Dendritic cell treated with granulocyte-macrophage colony-stimulating factor and Interleukin-4, amounts not matched to agents 40 ng/mL and 50 ng/mL, for 4 days (primary cell): ENCODE results near the gene CLCC1.
"Not testable (repeated sequence)": the region's sequence is repeated elsewhere in the genome, so short reads cannot be mapped to it uniquely, and the experiment has no call there.

Experiments
- H3K27ac Mint-ChIP-seq: one replicate; pipeline ENCODE4 v1.8.0; 2022; ENCODE audit warnings: mild to moderate bottlenecking, mixed read lengths
- H3K27me3 Mint-ChIP-seq: one replicate; pipeline ENCODE4 v1.8.0; 2022; ENCODE audit warnings: mild to moderate bottlenecking, mixed read lengths
- H3K36me3 Mint-ChIP-seq: one replicate; pipeline ENCODE4 v1.8.0; 2022; ENCODE audit warnings: low read depth, mixed read lengths
- H3K4me1 Mint-ChIP-seq: one replicate; pipeline ENCODE4 v1.8.0; 2022; ENCODE audit warnings: low read depth, mixed read lengths
- H3K4me3 Mint-ChIP-seq: one replicate; pipeline ENCODE4 v1.8.0; 2022; ENCODE audit warnings: mild to moderate bottlenecking, moderate library complexity, mixed read lengths
- H3K9me3 Mint-ChIP-seq: one replicate; pipeline ENCODE4 v1.8.0; 2022; ENCODE audit warnings: mixed read lengths
- intact Hi-C: fragments of 100-400 bp; cut with micrococcal nuclease; formaldehyde crosslinking; loops from one replicate; pipeline ENCODE4 v1.15.0; 2022

The CLCC1 gene, protein sequence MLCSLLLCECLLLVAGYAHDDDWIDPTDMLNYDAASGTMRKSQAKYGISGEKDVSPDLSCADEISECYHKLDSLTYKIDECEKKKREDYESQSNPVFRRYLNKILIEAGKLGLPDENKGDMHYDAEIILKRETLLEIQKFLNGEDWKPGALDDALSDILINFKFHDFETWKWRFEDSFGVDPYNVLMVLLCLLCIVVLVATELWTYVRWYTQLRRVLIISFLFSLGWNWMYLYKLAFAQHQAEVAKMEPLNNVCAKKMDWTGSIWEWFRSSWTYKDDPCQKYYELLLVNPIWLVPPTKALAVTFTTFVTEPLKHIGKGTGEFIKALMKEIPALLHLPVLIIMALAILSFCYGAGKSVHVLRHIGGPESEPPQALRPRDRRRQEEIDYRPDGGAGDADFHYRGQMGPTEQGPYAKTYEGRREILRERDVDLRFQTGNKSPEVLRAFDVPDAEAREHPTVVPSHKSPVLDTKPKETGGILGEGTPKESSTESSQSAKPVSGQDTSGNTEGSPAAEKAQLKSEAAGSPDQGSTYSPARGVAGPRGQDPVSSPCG

DNA sequence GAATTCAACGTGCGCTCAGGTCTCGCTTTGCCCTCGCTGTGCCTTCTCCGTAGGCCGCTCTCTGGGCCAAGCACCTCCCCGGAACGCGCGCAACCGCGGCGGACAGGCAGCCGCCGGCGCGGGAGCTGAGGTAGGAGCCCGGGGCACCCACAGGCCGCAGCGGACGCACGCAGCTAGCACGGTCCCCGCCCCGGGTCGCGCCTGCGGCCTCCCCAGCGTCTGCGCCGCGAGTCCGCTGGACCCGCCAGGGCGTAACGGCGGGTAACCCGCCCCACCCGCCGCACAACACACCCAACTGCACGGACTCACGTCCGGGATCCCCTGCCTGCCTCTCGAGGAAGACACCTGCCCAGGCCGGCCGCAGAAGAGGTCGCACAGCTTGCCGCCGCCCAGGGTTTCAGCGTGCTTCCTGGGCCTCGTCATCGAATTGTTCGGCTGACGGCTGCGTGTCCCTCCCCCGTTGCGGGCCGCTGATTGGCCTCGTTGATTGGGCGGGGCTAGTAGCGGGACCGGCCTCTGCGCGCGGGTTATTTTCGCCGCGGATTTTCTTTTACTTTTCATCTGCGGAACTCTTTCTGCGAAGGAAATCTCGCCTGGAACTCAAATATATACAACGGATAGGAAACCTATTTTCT lies at the start of gene CLCC1:
Gene CLCC1, minus strand, starts transcription at position 433 of the 635 bp plus-strand sequence. CDS start 13,047 bp downstream, outside the sequence.
- H3K4me3 Mint-ChIP-seq: peak within 1 kb of the TSS; percentile 94
- intact Hi-C loops: loop anchor here (10.0 kb wide), 1 partner anchor 152 kb away; the partner anchor contains the start of gene ELAPOR1
- H3K36me3 Mint-ChIP-seq: peaks cover 30% of the 10 kb centered on the region
- H3K9me3 Mint-ChIP-seq: no peaks in the 10 kb centered on the region
- H3K27me3 Mint-ChIP-seq: no peaks in the 10 kb centered on the region
- peak within 1 kb of the TSS; percentile 97 for H3K27ac Mint-ChIP-seq
- peaks cover 29% of the 10 kb centered on the region for H3K4me1 Mint-ChIP-seq

DNA sequence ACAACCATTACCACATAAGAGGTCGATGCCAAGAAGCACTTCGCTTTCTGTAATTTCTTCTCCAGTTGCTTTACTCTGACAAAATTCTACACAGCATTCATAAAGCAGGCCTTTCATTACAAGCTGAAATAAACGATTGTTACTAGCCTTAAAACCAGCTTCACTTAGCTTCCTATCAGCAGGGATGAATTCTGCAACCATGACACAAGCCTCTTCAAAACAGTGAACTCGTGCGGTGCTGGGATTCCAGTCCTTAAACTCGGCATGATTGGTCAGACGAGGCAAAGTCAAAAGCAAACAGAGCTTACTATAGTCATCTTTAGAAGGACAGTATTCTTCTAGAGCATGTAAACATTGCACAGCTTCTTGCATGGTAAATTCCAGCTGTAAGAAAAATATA lies 48.1 kb upstream of the CLCC1 start:
- Mint-ChIP-seq H3K4me3 (no peak overlapping the region), H3K4me1 (no peaks in the 10 kb centered on the region), H3K27ac (no peak overlapping the region), H3K27me3 (no peaks in the 10 kb centered on the region), H3K36me3 (peaks cover 85% of the 10 kb centered on the region), H3K9me3 (no peaks in the 10 kb centered on the region)
- intact Hi-C loops: no loop called here

DNA sequence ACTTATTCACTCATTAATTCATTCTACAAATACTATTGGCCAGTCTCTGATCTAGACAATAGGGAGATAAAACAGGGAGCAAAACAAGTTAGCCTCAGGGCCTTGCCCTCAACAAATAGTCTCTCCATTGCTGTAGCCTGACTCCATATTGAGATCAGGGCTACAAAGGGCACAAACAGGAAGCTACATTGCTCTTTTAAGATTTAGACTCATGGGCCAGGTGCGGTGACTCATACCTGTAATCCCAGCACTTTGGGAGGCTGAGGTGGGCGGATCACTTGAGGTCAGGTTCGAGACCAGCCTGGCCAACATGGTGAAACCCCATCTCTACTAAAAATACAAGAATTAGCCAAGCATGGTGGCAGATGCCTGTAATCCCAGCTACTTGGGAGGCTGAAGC lies 33.3 kb upstream of the CLCC1 start:
- H3K4me1 Mint-ChIP-seq, H3K4me3 Mint-ChIP-seq, intact Hi-C loops, H3K27me3 Mint-ChIP-seq, H3K27ac Mint-ChIP-seq: not testable (repeated sequence)
- H3K9me3 Mint-ChIP-seq: peaks cover 14% of the 10 kb centered on the region
- H3K36me3 Mint-ChIP-seq: peaks cover 93% of the 10 kb centered on the region

DNA sequence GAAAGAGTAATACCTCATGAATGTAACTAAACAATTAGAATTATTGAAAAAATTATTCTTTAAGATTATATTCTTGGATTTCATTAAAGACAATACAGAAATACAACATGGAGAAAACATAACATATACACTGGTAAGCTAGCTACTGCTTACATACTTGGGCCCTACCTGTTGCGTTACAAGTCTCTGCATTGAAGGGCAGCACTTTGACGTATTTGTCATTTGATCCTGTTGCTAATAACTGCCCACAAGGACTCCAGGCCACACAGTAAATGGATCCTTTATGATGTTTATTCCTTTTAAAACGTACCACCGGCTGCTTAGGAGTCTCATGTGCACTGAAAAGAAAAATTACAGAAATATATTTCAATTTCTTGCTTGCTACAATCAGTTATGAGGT lies 19.8 kb upstream of the CLCC1 start:
- Mint-ChIP-seq H3K27me3 (no peaks in the 10 kb centered on the region), H3K4me3 (no peak overlapping the region), H3K36me3 (peaks cover 78% of the 10 kb centered on the region), H3K4me1 (peaks cover 5% of the 10 kb centered on the region), H3K27ac (no peak overlapping the region), H3K9me3 (no peaks in the 10 kb centered on the region)
- intact Hi-C loops: no loop called here

DNA sequence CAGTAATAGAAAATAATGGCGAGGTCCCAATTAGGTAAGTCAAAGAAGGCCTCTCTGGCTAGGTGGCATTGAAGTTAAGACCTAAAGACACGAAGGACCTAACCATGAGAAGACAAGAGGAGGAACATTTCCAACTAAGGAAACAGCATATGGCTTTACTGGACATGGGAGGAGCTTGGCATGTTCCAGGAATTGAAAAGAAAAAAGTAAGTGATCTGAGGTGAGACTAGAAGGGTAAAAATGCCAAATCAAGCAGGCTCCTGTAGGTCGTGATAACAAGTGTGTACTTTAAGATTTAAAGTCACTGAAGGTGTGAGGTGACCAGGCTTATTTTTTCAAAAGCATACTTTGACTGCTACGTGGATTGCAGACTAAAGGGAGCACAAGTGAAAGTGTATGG lies 13.4 kb upstream of the CLCC1 start:
- Mint-ChIP-seq H3K4me1 (peaks cover 5% of the 10 kb centered on the region), H3K36me3 (peaks cover 87% of the 10 kb centered on the region), H3K27ac (no peak overlapping the region), H3K27me3 (no peaks in the 10 kb centered on the region), H3K4me3 (no peak overlapping the region), H3K9me3 (no peaks in the 10 kb centered on the region)
- intact Hi-C loops: no loop called here

DNA sequence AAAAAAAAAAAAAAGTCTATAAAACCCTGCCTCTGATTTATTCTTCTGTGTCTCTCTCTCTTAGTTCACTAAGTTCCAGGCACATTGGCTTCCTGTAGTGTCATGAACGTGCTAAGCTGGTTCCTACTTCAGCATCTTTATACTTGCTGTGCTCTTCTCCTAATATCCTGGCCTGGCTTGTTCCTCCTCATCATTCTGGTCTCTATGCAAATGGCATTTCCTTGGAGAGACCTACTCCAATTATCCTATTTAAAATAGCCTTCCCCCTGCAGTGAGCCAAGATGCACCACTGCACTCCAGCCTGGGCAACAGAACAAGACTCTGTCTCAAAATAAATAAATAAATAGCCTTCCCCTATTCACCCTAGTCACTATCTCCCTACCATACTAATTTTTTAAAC lies 9.7 kb upstream of the CLCC1 start:
- Mint-ChIP-seq H3K27ac (no peak overlapping the region), H3K9me3 (no peaks in the 10 kb centered on the region), H3K4me1 (peaks cover 7% of the 10 kb centered on the region), H3K27me3 (no peaks in the 10 kb centered on the region), H3K4me3 (no peak overlapping the region), H3K36me3 (peaks cover 76% of the 10 kb centered on the region)
- intact Hi-C loops: no loop called here

DNA sequence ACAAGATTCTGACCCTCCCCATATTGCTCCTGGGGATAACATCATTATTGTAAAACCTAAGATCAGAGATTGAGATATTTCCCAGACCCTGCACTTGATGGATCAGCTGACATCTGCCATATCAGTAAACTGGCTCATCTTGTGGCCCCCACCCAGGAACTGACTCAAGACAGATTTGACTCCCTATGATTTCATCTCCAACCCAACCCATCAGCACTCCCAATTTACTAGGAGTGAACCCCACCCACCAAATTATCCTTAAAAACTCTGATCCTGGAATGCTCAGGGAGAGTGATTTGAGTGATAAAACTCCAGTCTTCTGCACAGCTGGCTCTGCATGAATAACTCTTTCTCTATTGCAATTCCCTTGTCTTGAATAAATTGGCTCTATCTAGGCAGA lies 6.1 kb upstream of the CLCC1 start:
- Mint-ChIP-seq H3K27me3 (no peaks in the 10 kb centered on the region), H3K9me3 (no peaks in the 10 kb centered on the region), H3K4me1 (peaks cover 8% of the 10 kb centered on the region), H3K4me3 (no peak overlapping the region), H3K27ac (no peak overlapping the region), H3K36me3 (peaks cover 56% of the 10 kb centered on the region)
- intact Hi-C loops: loop anchor here (10.0 kb wide), 1 partner anchor 145 kb away; the partner anchor contains the start of gene ELAPOR1

DNA sequence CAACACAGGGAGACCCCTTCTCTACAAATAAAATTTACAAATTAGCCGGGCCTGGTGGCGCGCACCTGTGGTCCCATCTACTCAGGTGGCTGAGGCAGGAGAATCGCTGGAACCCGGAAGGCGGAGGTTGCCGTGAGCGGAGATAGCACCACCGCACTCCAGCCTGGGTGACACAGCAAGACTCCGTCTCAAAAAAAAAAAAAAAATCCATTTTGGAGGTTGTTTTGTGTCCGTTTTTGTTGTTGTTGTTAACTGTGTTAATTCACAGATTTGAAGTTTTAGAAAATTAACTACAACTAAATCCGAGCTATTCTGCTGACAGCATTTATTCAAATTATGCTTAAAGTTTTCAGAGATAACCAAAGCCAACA lies 618 bp downstream of the CLCC1 start:
- Mint-ChIP-seq H3K27me3 (no peaks in the 10 kb centered on the region), H3K36me3 (peaks cover 33% of the 10 kb centered on the region), H3K4me3 (peak overlapping the region; percentile 94), H3K4me1 (peaks cover 33% of the 10 kb centered on the region), H3K27ac (peak overlapping the region; percentile 97), H3K9me3 (no peaks in the 10 kb centered on the region)
- intact Hi-C loops: loop anchor here (10.0 kb wide), 1 partner anchor 152 kb away; the partner anchor contains the start of gene ELAPOR1

DNA sequence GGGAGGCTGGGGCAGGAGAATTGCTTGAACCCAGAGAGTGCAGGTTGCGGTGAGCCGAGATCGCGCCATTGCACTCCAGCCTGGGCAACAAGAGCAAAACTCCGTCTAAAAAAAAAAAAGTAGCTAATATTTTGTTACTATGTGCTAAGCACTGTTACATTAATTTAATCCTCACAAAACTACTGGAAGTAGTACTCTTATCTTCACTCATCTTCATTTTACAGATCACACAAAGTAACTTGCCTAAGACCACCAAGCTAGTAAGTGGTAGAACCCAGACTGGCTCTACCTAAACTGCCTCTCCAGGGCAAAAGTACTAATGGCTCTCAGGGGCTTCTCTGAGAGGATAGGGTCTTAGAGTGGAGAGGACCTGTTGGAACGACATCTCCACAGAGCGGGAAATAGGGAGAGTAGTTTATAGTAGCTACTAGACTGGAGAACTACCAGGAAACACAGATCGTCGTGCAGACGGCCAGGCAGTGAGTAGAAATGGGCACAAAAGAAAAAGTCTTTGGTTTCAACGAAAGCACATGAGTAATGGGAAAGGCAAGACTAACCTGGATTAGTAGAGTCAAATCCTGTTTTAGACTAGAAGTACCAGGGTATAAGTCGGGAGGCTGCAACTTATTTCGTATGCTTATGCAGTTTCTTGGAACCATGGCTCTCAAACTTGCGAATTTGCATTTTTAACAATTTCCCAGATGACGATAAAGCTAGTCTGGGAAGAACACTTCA lies 1.4 kb downstream of the CLCC1 start:
- Mint-ChIP-seq H3K4me3 (peak overlapping the region; percentile 94), H3K36me3 (peaks cover 31% of the 10 kb centered on the region), H3K27me3 (no peaks in the 10 kb centered on the region), H3K4me1 (peaks cover 38% of the 10 kb centered on the region), H3K27ac (peak overlapping the region; percentile 97), H3K9me3 (no peaks in the 10 kb centered on the region)
- intact Hi-C loops: loop anchor here (10.0 kb wide), 1 partner anchor 153 kb away; the partner anchor contains the start of gene ELAPOR1

DNA sequence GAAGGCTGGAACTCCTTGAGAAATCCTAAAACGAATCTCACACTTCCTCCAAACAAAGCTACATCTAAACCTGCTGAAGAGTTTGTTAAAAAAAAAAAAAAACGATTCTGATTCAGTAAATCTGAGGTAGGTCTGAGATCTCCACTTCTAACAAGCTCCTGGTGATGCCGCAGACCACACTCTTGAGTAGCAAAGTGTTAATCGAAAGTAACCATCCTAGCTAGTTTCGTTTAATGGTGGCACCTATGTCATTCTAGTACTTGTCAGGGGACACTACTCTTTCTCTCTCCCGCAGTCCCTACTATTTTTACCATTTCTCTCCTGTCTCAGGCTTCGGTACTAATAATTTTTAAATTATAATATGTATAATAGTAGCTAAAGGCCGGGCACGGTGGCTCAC lies 2.1 kb downstream of the CLCC1 start:
- Mint-ChIP-seq H3K27ac (no peak overlapping the region), H3K27me3 (no peaks in the 10 kb centered on the region), H3K36me3 (peaks cover 38% of the 10 kb centered on the region), H3K4me1 (peaks cover 45% of the 10 kb centered on the region), H3K4me3 (no peak overlapping the region), H3K9me3 (no peaks in the 10 kb centered on the region)
- intact Hi-C loops: loop anchor here (10.0 kb wide), 1 partner anchor 154 kb away; the partner anchor contains the start of gene ELAPOR1

DNA sequence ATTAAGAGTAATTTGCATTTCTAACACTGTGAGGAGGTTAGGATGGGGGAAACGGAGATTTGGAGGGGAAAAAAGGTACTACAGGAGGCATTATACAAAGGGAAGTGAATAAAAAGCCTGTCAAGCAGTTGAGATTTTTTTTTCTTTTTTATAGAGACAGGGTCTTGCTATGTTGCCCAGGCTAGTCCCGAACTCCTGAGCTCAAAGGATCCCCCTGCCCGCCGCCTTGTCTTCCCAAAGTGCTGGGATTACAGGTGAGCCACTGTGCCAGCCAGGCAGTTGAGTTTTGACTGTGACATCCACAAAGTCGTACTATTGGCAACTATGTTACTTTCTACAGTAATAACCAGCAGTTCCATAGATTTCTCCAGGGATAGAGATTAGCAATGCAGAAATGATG lies 2.6 kb downstream of the CLCC1 start:
- no peaks in the 10 kb centered on the region for H3K27me3 Mint-ChIP-seq
- peaks cover 45% of the 10 kb centered on the region for H3K4me1 Mint-ChIP-seq
- H3K9me3 Mint-ChIP-seq: no peaks in the 10 kb centered on the region
- H3K27ac Mint-ChIP-seq: no peak overlapping the region
- H3K36me3 Mint-ChIP-seq: peaks cover 43% of the 10 kb centered on the region
- H3K4me3 Mint-ChIP-seq: no peak overlapping the region
- intact Hi-C loops: loop anchor here (10.0 kb wide), 1 partner anchor 154 kb away; the partner anchor contains the start of gene ELAPOR1

DNA sequence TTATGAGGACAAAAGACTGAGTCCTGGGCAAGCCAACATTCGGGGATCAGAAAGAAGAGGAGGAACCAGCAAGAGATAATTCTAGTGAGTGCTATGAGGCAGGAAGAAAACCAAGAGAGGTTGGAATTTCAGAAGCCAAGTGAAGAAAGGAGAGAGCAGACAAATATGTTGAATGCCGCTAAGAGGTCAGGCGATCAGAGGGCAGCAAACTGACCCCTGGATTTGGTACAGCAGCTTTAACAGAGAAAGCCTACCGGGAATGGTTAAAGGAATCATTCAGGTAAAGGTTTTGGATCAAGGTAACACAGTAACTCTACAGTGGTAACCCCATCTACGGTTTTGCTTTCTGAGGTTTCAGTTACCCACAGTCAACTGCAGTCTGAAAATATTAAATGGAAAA lies 5.4 kb downstream of the CLCC1 start:
- H3K27ac Mint-ChIP-seq: no peak overlapping the region
- H3K36me3 Mint-ChIP-seq: peaks cover 63% of the 10 kb centered on the region
- no peaks in the 10 kb centered on the region for H3K9me3 Mint-ChIP-seq
- intact Hi-C loops: no loop called here
- peaks cover 42% of the 10 kb centered on the region for H3K4me1 Mint-ChIP-seq
- no peaks in the 10 kb centered on the region for H3K27me3 Mint-ChIP-seq
- no peak overlapping the region for H3K4me3 Mint-ChIP-seq

DNA sequence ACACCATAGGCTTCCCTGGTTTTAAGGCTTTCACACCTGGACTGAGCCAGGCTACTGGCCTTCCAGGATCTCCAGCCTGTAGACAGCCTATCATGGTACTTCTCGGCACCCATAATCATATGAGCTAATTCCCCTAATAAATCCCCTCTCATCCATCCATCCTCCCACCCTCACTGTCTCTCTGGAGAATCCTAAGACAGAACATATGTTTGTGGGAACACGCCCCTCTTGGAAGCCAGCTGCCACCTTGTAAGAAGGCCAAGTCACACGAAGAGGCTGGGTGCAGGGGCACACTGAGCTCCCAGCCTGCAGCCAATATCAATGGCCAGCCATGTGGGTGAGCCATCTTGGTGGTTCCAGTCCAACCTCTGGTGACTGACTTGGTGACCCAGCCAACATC lies 7.4 kb downstream of the CLCC1 start:
- Mint-ChIP-seq H3K27me3 (no peaks in the 10 kb centered on the region), H3K27ac (no peak overlapping the region), H3K36me3 (peaks cover 63% of the 10 kb centered on the region), H3K4me1 (peaks cover 32% of the 10 kb centered on the region), H3K9me3 (no peaks in the 10 kb centered on the region), H3K4me3 (no peak overlapping the region)
- intact Hi-C loops: no loop called here
